Retinal pigment epithelial cell (primary cell): ENCODE data around the gene SNCAIP.
A peak's percentile ranks its signal among the peaks of the same experiment; 100 is the strongest.

Experiments used
- DNase-seq: peaks from one replicate; pipeline ENCODE4 v3.0.0-alpha.2; 2010; ENCODE audit warnings: low read depth
- H3K4me3 ChIP-seq: 2 replicates; pipeline ENCODE4 v1.5.1; 2011; ENCODE audit warnings: mild to moderate bottlenecking, low read length, control low read depth, moderate library complexity
- TF ChIP-seq, protein P1 (sequence below): conservative IDR thresholded peaks from 2 replicates; pipeline ENCODE4 v1.5.1; 2011; ENCODE audit warnings: low read depth, low read length, control low read depth, inconsistent platforms

The SNCAIP gene

DNA sequence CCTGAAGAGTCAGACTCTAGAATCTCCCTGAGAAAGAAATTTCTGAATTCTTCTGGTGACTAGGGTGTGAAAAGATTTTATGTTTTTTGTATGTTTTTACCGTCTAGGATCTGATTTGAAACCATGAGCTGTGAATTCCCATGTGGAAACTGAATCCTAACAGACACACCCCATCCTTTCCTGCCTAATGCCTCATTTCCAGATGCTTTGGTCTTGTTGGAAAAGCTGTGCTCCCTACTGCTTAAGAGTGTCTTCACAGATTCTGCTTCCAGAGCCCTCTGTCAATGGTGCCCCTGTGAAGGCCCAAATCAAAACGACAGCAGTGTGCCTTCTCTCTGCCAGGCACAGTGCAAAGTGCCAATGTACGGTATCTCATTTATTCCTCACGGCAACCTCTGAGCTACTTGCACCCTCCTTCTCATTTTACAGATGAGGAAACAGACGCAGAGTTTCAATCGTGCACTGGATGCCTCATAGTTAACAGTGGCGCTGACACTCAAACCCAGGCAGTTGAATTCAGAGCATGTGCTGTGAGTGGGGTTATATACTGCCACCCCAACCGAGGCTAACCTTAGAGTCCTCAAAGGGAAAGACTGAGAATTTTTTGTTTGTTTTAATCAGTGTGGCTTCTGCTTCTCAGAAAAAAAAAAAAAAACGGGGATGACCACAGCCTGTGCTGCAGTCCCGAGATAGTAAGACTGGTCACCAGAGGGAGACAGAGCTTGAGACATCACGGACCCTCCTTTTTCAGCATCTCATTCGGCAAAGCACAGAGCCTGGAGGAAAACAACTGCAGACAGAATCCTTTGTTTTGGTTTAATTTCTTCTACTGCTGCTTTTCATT, 188.4 kb downstream of the SNCAIP start:
- H3K4me3 ChIP-seq, result no peak overlapping the region
- TF ChIP-seq, protein P1, sequence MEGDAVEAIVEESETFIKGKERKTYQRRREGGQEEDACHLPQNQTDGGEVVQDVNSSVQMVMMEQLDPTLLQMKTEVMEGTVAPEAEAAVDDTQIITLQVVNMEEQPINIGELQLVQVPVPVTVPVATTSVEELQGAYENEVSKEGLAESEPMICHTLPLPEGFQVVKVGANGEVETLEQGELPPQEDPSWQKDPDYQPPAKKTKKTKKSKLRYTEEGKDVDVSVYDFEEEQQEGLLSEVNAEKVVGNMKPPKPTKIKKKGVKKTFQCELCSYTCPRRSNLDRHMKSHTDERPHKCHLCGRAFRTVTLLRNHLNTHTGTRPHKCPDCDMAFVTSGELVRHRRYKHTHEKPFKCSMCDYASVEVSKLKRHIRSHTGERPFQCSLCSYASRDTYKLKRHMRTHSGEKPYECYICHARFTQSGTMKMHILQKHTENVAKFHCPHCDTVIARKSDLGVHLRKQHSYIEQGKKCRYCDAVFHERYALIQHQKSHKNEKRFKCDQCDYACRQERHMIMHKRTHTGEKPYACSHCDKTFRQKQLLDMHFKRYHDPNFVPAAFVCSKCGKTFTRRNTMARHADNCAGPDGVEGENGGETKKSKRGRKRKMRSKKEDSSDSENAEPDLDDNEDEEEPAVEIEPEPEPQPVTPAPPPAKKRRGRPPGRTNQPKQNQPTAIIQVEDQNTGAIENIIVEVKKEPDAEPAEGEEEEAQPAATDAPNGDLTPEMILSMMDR, result peak; percentile 72
- DNase-seq, result no peak

DNA sequence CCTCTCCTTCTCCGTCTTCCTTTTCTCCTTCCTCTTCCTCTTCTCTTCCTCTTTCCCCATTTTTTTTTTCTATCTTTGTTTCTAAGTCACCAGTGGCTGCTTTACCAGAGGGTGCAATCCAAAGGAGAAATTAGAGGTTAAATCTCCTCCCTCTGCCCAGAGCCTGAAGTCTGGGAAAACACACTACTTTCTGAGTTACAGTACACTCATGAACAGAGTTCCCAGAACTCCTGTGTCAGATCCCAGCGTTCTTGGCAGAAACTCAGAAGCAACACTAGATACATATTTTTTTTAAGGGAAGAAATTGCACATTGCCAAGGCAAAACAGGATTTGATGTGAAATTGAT, 189.0 kb downstream of the SNCAIP start:
- TF ChIP-seq, protein P1, result no peak
- no peak for DNase-seq
- no peak overlapping the region for H3K4me3 ChIP-seq

DNA sequence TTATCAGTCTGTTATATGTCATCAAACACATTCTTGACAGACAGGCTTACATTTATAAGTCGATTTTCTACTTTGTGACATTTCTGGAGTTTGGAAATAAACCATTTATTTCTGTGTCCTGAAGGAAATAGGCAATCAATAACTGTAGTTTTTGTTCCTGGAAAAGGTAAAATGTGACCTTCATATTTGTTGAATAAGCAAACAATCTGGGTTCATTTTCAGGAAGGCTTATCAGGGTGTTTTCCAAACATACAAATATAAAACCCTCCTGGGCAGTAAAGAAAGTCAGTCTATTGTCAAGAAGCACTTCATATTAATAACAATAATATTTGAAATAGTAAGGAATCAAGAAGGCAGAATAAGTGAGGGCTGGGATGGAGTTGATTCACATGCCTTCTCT, 195.0 kb downstream of the SNCAIP start:
- no peak overlapping the region for H3K4me3 ChIP-seq
- TF ChIP-seq, protein P1, result no peak
- DNase-seq, result no peak

DNA sequence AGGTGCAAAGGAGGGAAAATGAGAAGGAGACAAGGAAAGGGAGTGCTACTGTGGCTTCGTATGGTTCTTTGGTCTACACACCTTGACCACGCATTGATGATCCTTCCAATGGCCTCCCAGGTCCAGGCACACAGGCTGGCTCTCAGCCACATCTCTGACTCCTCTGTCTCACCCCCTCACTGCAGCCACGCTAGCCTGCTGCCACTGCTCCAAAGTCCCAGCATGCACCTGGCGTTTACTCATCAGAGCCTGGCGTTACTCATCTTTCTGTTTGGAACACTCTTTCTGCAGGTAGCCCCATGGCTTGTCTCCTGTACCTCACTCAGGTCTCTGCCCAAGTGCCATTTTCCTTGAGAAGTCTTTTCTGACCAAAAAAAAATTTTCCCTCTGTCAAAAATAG, 195.5 kb downstream of the SNCAIP start:
- no peak for DNase-seq
- TF ChIP-seq, protein P1, result no peak
- H3K4me3 ChIP-seq, result no peak overlapping the region

DNA sequence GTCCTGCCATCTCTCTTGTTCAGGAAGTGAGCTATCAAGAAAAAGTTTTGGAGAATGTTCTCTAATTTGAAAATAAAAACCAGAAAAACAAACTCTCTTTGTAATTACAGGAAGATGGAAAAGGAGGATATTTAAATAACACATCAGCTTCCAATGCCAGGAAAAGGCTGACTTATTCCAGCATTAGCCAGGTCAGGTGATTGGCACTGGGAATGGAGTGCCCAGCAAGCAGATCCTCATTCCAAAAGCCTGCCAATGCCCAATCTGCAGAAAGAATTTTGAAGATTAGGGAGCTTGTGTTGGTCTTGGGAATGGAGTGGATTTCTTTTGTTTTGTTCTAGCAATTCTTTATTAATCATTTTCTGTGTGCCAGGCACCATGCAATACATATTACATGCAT, 196.6 kb downstream of the SNCAIP start:
- no peak overlapping the region for H3K4me3 ChIP-seq
- TF ChIP-seq, protein P1, result no peak
- peak; percentile 36 for DNase-seq
